T-helper 2 cell treated with Interferon-gamma antibody and Interleukin-4, amounts not matched to agents 100 ng/mL and 5 ng/mL, for 36 hours (primary cell): ENCODE results near the gene NPY2R. TPM values are rescaled to one million over a fixed set of nuclear protein-coding genes. Genes with fewer than 3 reads are reported as not detected.

Source experiments
- intact Hi-C: fragments of 100-400 bp; cut with micrococcal nuclease; formaldehyde crosslinking; loops from one replicate; pipeline ENCODE4 v1.15.1; 2023
- total RNA-seq: library from RNA; stranded (reverse); gene quantifications from 2 replicates; pipeline ENCODE4 v1.2.3, GENCODE V29; 2022

The NPY2R gene
- total RNA-seq, 1 donor from 2014 or later, result not detected

DNA sequence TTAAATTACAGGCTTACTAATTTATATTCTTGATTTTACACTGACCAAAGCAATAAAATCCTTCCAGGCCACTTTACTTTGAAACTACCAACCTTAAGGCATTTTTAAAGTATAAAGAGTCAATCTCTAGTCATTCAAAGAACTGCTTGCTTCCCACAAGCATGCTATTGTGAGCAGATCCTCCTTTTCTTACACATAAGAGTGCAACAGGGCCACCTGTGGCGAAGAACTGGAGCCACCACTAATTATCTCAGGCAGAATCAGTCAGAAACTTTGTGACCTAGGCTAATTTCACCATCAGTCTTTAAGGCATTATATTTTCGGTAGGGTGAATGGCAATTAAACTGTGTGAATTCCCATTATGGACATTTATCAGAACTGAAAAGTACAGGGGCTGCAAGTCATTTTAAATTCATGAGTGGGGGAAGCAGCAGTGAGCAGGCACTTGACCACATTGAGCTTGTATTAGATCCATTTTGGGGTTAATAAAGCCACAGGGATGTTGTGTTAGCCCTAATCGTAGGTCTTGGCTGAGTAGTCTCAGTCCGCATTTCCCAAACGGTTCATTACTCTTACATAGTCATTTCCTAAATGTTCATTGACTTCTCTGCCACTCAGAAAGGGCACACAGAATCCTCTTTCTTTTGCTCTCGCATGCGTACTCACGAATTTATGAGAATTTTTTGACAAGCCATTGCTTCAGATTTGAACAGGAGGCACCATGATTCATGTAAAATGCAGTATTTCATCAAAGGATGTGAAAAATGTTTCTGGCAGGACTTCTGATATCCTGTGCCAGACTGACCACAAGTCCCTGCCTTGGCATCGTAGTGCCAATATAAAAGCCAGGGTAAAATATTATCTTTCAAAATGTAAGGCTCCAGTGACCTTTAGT lies 39.8 kb downstream of the NPY2R start:
- intact Hi-C loops, result no loop called here

DNA sequence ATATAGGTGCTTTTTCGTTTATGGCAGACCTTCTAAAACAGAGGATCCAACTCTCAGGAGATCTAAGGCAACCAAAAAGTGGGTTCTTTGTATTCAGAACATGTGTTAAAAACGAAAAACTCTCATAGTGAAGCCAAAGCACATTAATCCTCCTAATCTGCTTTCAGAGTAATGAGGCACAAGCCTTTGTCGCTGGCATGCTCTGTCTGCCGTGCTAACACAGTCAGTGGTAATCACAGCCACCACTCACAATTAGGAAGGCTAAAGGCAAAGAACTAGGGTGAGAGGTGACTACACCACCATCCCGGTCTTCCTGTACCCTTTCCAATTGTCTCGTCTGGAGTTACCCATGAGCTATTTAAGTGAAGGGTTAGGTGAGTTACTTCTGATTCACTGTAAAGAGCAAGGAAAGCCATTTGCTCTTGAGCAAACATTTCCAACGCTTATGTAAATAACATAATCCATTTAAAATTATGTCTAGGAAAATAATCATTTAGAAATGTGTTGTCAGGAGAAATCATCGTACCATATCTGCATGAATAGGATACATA lies 40.7 kb downstream of the NPY2R start:
- intact Hi-C loops, result no loop called here

DNA sequence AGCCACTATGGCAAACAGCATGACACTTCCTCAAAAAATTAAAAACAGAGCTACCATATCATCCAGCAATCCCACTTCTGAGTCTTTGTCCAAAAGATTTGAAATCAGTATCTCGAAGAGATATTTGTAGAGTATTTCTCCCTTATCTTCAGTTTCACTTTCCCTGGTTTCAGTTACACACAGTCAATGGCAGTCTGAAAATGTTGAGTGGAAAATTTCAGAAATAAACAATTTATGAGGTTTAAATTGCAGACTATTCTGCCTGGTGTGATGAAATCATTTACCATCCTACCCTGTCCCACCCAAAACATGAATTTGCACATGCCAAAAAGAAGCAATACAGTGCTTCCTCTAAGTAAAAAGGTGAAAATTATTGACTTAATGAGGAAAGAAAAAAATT lies 43.9 kb downstream of the NPY2R start:
- intact Hi-C loops, result no loop called here

DNA sequence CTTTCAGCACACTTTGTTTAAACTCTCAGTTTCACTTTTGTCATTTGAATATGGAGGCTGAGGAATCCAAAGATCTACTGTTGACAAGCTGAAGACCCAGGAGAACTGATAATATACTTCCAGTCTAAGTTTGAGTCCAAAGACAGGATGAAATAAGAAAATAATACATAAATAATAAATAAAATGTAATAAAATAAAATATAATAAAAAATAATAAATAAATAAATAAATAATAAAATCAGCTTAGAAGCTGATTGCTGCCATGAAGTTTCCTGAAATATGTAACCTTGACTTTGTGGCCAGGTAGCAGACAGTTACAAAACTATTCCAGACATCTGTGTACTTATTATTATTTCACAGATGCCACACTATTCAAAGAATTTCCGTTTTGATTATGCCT lies 55.0 kb downstream of the NPY2R start:
- intact Hi-C loops, result no loop called here

DNA sequence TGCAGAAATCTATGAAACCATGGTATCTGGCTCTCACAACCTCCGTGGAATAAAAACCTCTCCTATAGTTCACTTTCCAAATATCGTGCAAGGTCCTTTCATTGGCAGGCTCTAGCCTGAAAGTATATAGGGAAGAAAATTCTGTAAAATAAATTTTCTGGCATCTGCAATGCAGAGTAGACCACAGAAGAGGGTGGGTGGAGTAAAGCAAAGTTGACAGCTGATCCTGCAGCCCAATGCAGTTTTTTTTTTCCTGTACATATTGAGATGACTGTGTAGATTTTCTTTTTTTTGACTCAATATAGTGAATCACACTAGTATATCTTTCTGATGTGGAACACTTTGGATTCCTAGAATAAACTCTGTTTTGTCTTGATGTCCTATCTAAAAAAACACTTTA lies 56.7 kb downstream of the NPY2R start:
- intact Hi-C loops, result no loop called here

Other genes with a start within 250 kb of the NPY2R start
- gene MAP9, start 168.3 kb downstream of the NPY2R start, total RNA-seq, result 3.1 and 3.3 TPM in 2 replicates